HG03469 (cell line): ENCODE results near the gene KPNA2.

Source experiments
- ATAC-seq: cut with Tn5 transposase; IDR thresholded peaks from one replicate; pipeline ENCODE4 v1.9.1; 2021; ENCODE audit warnings: mild to moderate bottlenecking, moderate library complexity, moderate number of reproducible peaks; ENCODE audit not compliant: unreplicated experiment

Gene KPNA2

GRCh38 chr17:68095205-68095811 lies 59.8 kb downstream of the KPNA2 start:
- no peak for ATAC-seq

GRCh38 chr17:68096111-68096510 lies 60.6 kb downstream of the KPNA2 start:
- no peak for ATAC-seq
